Measurements from ENCODE around the gene FOXN1. TPM values are rescaled to one million over a fixed set of nuclear protein-coding genes. Genes with fewer than 3 reads are reported as not detected.

The FOXN1 gene
- total and polyA plus RNA-seq, 10 of the 15 experiments (the other 5 are each of a cell fraction or from before 2014, with no cell fraction given) = not detected

GRCh38 chr17:28478712-28479615, 27.2 kb upstream of the FOXN1 start:
- ChIA-PET CTCF (interaction anchor here (0.7 to 1.0 kb wide), 2 partner anchors 25 to 63 kb away, joined by 3 read pairs; no protein-coding TSS in a partner anchor), RAD21 (ENCODE audit: unreplicated experiment) (no interaction called here), SMC1A (ENCODE audit: uncharacterized antibody, unreplicated experiment) (no interaction called here), POLR2A (interaction anchor here (0.7 kb wide), 1 partner anchor 153 kb away, joined by 3 read pairs; no protein-coding TSS in a partner anchor)
- H3K79me2 ChIP-seq (ENCODE audit: control insufficient read depth, insufficient read depth, low read length) = no peaks in the 10 kb centered on the region
- no peak overlapping the region for H3K4me2 ChIP-seq (ENCODE audit: control insufficient read depth, insufficient read depth)
- no peak overlapping the region for H3K9ac ChIP-seq (ENCODE audit: control insufficient read depth, insufficient read depth, low read length)
- FAIRE-seq (no peak), DNase-seq (ENCODE audit: low read depth, low spot score) (no peak), ATAC-seq (no peak)
- WGBS (ENCODE audit: insufficient coverage, insufficient replicate concordance, low lambda C conversion rate, missing lambda C conversion rate) = 63% methylated on average over 3 of the region's 3 CpGs
- no peaks in the 10 kb centered on the region for H3K36me3 ChIP-seq (ENCODE audit: control insufficient read depth in 2 of 2, insufficient read depth in 2 of 2, low read length in 1 of 2)
- TF ChIP-seq KLF5 (IDR thresholded peaks at IDR 0.05; ENCODE audit: partially characterized antibody) (no peak), ZNF384 (IDR thresholded peaks at IDR 0.05; ENCODE audit: borderline replicate concordance, low read depth, low read length) (no peak), TCF3 (IDR thresholded peaks at IDR 0.05; ENCODE audit: borderline replicate concordance, insufficient read depth, low read depth, low read length) (no peak), PML (IDR thresholded peaks at IDR 0.05; ENCODE audit: low read length) (no peak), POU2F2 (IDR thresholded peaks at IDR 0.05; ENCODE audit: borderline replicate concordance, low read depth, low read length) (no peak), TCF12 (IDR thresholded peaks at IDR 0.05; ENCODE audit: low read depth, low read length) (no peak), TBL1XR1 (IDR thresholded peaks at IDR 0.05; ENCODE audit: low read depth, low read length) (no peak), SREBF1 (IDR thresholded peaks at IDR 0.05; ENCODE audit: low read length) (no peak), MXI1 (IDR thresholded peaks at IDR 0.05; ENCODE audit: low read depth, low read length) (no peak), ZNF622 (IDR thresholded peaks at IDR 0.05) (no peak), RELB (IDR thresholded peaks at IDR 0.05; ENCODE audit: low read depth) (no peak)
- in situ Hi-C loops (cut with MboI) (no loop called here), intact Hi-C loops (cut with micrococcal nuclease; ENCODE audit: unreplicated experiment) (no loop called here)
- no peak overlapping the region for H3K27ac ChIP-seq (ENCODE audit: control insufficient read depth, insufficient read depth)
- peaks cover 38% of the 10 kb centered on the region for H3K4me1 ChIP-seq (ENCODE audit: control insufficient read depth, insufficient read depth, low read length)
- H3K4me3 ChIP-seq = no peak overlapping the region
- no peaks in the 10 kb centered on the region for H3K27me3 ChIP-seq (replicated peaks in 1 of 2; ENCODE audit: control insufficient read depth in 2 of 2, insufficient read depth in 2 of 2, low read length in 1 of 2)
- H3K9me3 ChIP-seq (replicated peaks; ENCODE audit: control insufficient read depth, insufficient read depth, low read length) = no peaks in the 10 kb centered on the region
- no peak overlapping the region for H2AFZ ChIP-seq (ENCODE audit: control insufficient read depth, low read depth, low read length)
- H4K20me1 ChIP-seq (ENCODE audit: control insufficient read depth, insufficient read depth) = no peaks in the 10 kb centered on the region
- no TSS peak for BruUV-seq (replicated peaks)

Data from GM12878 (cell line).